ENCODE results near the gene STKLD1. TPM values are rescaled to one million over a fixed set of nuclear protein-coding genes. Genes with fewer than 3 reads are reported as not detected.

The STKLD1 gene
- total RNA-seq, 2 experiments from 2014 or later, result 0.59 to 1.0 TPM

- no peaks in the 10 kb centered on the region for H3K9me3 Mint-ChIP-seq
- H3K27me3 Mint-ChIP-seq, result peaks cover 27% of the 10 kb centered on the region
- TF ChIP-seq CTCF (IDR thresholded peaks at IDR 0.05), result no peak
- Histone ChIP-seq H3K4me1 (ENCODE audit: insufficient read depth, low read length) (peaks cover 5% of the 10 kb centered on the region), H3K9me3 (ENCODE audit: control insufficient read depth in 1 of 2, insufficient read depth in 1 of 2, low read length in 2 of 2) (peaks cover 0 to 11% of the 10 kb centered on the region in 2 experiments), H3K27me3 (ENCODE audit: control insufficient read depth in 1 of 2, insufficient read depth in 2 of 2, low read length in 2 of 2) (peaks cover 17 to 27% of the 10 kb centered on the region in 2 experiments), H3K36me3 (ENCODE audit: insufficient read depth, low read length) (no peaks in the 10 kb centered on the region), H3K4me3 (ENCODE audit: low read length) (no peak overlapping the region), H3K27ac (ENCODE audit: low read depth in 1 of 2, low read length in 2 of 2) (no peak overlapping the region)
- ATAC-seq (ENCODE audit: poor library complexity), result no peak
- H3K36me3 Mint-ChIP-seq (ENCODE audit: low read depth), result no peaks in the 10 kb centered on the region
- POLR2A ChIA-PET, result no interaction called here
- peaks cover 12% of the 10 kb centered on the region for H3K4me1 Mint-ChIP-seq (ENCODE audit: low read depth)
- intact Hi-C loops (cut with DNase I, micrococcal nuclease), result no loop called here
- no peak overlapping the region for H3K4me3 Mint-ChIP-seq
- no peak for DNase-seq
- CTCF ChIA-PET, result no interaction called here
- H3K27ac Mint-ChIP-seq, result no peak overlapping the region
Observed at GRCh38 chr9:133430244-133430643, 54.1 kb downstream of the STKLD1 start.

DNA sequence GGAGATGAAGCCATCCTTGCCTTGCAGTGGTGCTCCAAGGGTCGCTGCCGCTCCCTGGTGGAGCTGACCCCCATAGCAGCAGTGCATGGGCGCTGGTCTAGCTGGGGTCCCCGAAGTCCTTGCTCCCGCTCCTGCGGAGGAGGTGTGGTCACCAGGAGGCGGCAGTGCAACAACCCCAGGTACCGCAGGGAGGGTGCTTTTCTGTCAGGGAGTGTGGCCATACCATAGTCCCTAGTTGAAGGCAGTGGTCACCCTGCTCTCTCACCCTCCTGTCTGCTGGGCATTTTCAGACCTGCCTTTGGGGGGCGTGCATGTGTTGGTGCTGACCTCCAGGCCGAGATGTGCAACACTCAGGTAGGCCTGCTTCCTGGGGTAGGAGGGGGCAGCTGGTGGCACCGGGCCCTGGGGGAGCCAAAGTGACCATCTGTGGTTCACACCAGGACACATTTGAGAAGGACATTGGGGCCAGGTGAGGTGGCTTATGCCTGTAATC is 57.2 kb downstream of the STKLD1 start:
- no peak overlapping the region for H3K4me3 ChIP-seq (ENCODE audit: low read length)
- no peak overlapping the region for H3K27ac ChIP-seq (ENCODE audit: low read depth in 1 of 2, low read length in 2 of 2)
- Mint-ChIP-seq H3K4me1 (ENCODE audit: low read depth) (no peaks in the 10 kb centered on the region), H3K36me3 (ENCODE audit: low read depth) (no peaks in the 10 kb centered on the region), H3K4me3 (no peak overlapping the region), H3K9me3 (no peaks in the 10 kb centered on the region), H3K27me3 (peaks cover 6% of the 10 kb centered on the region), H3K27ac (no peak overlapping the region)
- no peaks in the 10 kb centered on the region for H3K36me3 ChIP-seq (ENCODE audit: insufficient read depth, low read length)
- H3K9me3 ChIP-seq (ENCODE audit: control insufficient read depth in 1 of 2, insufficient read depth in 1 of 2, low read length in 2 of 2), result no peaks in the 10 kb centered on the region
- DNase-seq (no peak), ATAC-seq (ENCODE audit: poor library complexity) (no peak)
- CTCF ChIA-PET, result no interaction called here
- no peaks in the 10 kb centered on the region for H3K4me1 ChIP-seq (ENCODE audit: insufficient read depth, low read length)
- POLR2A ChIA-PET, result no interaction called here
- no peak for TF ChIP-seq CTCF (IDR thresholded peaks at IDR 0.05)
- intact Hi-C loops (cut with DNase I, micrococcal nuclease), result no loop called here
- peaks cover 3 to 4% of the 10 kb centered on the region in 2 experiments for H3K27me3 ChIP-seq (ENCODE audit: control insufficient read depth in 1 of 2, insufficient read depth in 2 of 2, low read length in 2 of 2)

DNA sequence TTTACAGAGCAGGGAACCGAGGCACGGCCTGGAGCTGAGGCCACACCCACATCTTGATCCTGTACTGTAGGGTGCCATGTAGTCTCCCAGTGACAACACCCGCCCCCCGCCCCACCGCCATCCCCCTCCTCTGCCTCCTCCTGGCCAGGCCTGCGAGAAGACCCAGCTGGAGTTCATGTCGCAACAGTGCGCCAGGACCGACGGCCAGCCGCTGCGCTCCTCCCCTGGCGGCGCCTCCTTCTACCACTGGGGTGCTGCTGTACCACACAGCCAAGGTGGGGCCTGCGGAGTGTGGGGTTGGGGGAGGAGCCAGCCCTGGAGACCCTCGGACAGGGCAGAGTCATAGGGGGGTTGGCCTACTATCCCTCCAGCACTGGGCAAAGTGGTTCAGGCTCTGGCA is 60.5 kb downstream of the STKLD1 start:
- H3K27me3 ChIP-seq (ENCODE audit: control insufficient read depth in 1 of 2, insufficient read depth in 2 of 2, low read length in 2 of 2), result no peaks in the 10 kb centered on the region
- H3K36me3 ChIP-seq (ENCODE audit: insufficient read depth, low read length), result no peaks in the 10 kb centered on the region
- POLR2A ChIA-PET, result no interaction called here
- H3K4me3 Mint-ChIP-seq, result no peak overlapping the region
- DNase-seq (no peak), ATAC-seq (ENCODE audit: poor library complexity) (no peak)
- H3K9me3 ChIP-seq (ENCODE audit: control insufficient read depth in 1 of 2, insufficient read depth in 1 of 2, low read length in 2 of 2), result no peaks in the 10 kb centered on the region
- H3K36me3 Mint-ChIP-seq (ENCODE audit: low read depth), result no peaks in the 10 kb centered on the region
- TF ChIP-seq CTCF (IDR thresholded peaks at IDR 0.05), result no peak
- intact Hi-C loops (cut with DNase I, micrococcal nuclease), result no loop called here
- no peaks in the 10 kb centered on the region for H3K27me3 Mint-ChIP-seq
- no peaks in the 10 kb centered on the region for H3K4me1 Mint-ChIP-seq (ENCODE audit: low read depth)
- no peaks in the 10 kb centered on the region for H3K9me3 Mint-ChIP-seq
- H3K27ac ChIP-seq (ENCODE audit: low read depth in 1 of 2, low read length in 2 of 2), result no peak overlapping the region
- H3K4me1 ChIP-seq (ENCODE audit: insufficient read depth, low read length), result no peaks in the 10 kb centered on the region
- CTCF ChIA-PET, result no interaction called here
- no peak overlapping the region for H3K27ac Mint-ChIP-seq
- H3K4me3 ChIP-seq (ENCODE audit: low read length), result no peak overlapping the region
